Activated gamma-delta T cell treated with Interleukin-2 at 50 U/mL for 16 hours (primary cell): ENCODE data around the gene SLC1A7.

ENCODE experiments used
- DNase-seq: peaks from one replicate; pipeline ENCODE4 v3.0.0-alpha.2; 2020

Gene SLC1A7

GRCh38 chr1:53089478-53090226 lies 52.8 kb downstream of the SLC1A7 start:
- DNase-seq: no peak

GRCh38 chr1:53088616-53089300 lies 53.7 kb downstream of the SLC1A7 start:
- DNase-seq: no peak

GRCh38 chr1:53087332-53088285 lies 54.8 kb downstream of the SLC1A7 start:
- DNase-seq: no peak

- no peak for DNase-seq
Measured at GRCh38 chr1:53086491-53087070, 55.9 kb downstream of the SLC1A7 start.

- no peak for DNase-seq
Measured at GRCh38 chr1:53085405-53085804, 57.0 kb downstream of the SLC1A7 start.

DNA sequence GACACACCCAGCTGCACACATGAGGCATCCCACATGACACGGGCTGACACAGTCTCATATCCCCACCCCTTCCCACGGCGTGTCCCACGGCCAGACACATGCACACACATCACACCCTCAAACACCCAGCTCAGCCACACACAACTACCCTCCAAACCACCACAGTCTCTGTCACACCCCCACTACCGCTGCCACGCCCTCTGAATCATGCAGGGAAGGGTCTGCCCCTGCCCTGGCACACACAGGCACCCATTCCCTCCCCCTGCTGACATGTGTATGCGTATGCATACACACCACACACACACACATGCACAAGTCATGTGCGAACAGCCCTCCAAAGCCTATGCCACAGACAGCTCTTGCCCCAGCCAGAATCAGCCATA lies 57.9 kb downstream of the SLC1A7 start:
- DNase-seq: no peak

- no peak for DNase-seq
Measured at GRCh38 chr1:53083636-53084588, 58.5 kb downstream of the SLC1A7 start.

DNA sequence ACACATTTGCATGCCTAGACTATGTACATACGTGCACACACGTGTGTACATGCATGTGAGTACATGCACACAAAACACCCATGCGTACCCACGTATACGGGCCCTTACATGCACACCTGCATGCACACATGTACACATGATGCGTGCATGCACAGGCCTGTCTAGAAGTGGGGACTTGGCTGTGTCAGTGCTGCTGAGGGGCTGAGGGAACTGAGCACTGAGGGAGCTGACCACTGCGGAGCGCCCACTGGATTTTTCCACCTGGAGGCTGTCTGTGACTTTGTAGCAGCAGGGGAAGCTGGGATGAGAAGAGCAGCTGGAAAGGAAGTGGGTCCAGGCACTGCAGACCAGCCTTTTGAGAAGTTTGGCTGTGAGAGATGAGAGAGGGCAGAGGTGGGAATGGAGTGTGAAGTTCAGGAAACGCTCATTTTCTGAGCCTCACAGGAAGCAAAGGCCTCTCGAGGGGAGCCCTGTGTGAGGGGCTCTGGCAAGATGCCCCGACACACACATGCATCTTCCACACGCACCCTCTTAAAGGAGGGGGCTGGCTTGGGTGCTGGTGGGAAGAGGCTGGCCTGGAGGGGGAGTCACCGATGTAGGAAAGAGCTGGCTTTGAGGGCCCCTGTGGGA lies 59.5 kb downstream of the SLC1A7 start:
- DNase-seq: no peak

- no peak for DNase-seq
Measured at GRCh38 chr1:53081384-53082066, 60.9 kb downstream of the SLC1A7 start.

- no peak for DNase-seq
Measured at GRCh38 chr1:53080769-53081168, 61.7 kb downstream of the SLC1A7 start.

GRCh38 chr1:53080041-53080440 lies 62.4 kb downstream of the SLC1A7 start:
- no peak for DNase-seq

DNA sequence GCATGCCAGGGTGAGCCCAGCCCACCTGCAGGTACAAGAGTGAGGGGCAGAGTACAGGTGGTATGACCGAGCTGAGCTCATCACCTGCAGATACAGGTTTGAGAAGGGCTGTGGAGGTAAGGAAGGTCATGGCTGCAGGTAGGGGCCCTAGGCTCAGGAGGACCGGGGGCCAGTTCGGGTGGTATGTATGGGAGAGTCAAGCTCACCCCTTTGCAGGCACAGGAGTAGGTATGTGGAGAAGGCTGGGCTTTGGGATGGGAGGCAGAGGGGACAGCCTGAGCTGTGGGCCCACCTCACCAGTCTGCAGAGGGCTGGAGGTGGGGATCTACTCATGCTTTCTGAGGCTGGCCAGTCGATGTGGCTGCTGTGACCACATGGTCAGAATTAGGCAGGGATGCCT lies 63.2 kb downstream of the SLC1A7 start:
- DNase-seq: no peak

DNA sequence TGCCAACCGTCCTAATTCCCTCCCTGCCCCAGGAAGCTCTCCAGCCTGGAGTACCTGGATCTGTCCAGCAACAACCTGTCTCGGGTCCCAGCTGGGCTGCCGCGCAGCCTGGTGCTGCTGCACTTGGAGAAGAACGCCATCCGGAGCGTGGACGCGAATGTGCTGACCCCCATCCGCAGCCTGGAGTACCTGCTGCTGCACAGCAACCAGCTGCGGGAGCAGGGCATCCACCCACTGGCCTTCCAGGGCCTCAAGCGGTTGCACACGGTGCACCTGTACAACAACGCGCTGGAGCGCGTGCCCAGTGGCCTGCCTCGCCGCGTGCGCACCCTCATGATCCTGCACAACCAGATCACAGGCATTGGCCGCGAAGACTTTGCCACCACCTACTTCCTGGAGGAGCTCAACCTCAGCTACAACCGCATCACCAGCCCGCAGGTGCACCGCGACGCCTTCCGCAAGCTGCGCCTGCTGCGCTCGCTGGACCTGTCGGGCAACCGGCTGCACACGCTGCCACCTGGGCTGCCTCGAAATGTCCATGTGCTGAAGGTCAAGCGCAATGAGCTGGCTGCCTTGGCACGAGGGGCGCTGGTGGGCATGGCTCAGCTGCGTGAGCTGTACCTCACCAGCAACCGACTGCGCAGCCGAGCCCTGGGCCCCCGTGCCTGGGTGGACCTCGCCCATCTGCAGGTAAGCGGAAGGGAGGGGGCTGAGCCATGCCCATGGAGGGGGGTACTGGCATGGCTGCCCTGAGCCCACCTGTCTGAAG lies 63.9 kb downstream of the SLC1A7 start:
- DNase-seq: no peak

DNA sequence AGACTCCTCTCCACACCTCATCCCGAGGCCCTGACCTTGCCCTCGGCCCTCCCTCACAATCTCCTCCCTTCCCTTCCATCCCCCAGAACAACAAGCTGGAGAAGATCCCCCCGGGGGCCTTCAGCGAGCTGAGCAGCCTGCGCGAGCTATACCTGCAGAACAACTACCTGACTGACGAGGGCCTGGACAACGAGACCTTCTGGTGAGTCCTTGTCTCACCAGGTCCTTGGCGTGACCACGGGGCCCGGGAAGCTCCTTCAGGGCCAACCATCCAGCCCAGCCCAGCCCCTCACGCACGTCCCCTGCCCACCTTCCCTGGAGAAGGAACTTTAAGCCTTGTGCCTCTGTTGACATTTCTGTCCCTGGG lies 64.9 kb downstream of the SLC1A7 start:
- DNase-seq: no peak

GRCh38 chr1:53076721-53077598 lies 65.5 kb downstream of the SLC1A7 start:
- no peak for DNase-seq

GRCh38 chr1:53076165-53076564 lies 66.3 kb downstream of the SLC1A7 start:
- DNase-seq: no peak

GRCh38 chr1:53075761-53076163 lies 66.7 kb downstream of the SLC1A7 start:
- no peak for DNase-seq

DNA sequence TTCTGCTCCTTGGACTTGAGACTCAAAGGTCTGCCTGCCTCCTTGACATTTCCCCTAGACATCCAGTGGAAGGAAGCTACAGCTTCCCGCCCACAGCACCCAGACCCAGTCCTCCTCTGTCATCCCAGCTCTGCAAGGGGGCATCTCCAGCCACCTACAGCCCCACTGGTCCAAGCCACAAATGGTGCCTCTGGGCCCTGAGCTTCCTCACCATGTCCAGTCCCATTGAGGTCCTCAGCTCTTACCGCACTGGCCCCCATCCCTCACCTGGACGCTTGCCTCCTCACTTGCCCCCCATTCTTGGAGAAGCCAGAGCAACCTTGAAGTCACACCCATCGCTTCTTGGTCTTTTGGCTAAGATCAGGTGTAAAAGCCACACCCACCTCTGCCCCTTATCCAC lies 67.2 kb downstream of the SLC1A7 start:
- no peak for DNase-seq
